NOMO-1 treated with dmso at 0.1 percent for 144 hours (cell line): ENCODE results near the gene MMGT1.

Experiments
- DNase-seq: peaks from one replicate; lab custom pipeline; 2025; ENCODE audit not compliant: unreplicated experiment; lab: John Stamatoyannopoulos, UW

Gene MMGT1

DNA sequence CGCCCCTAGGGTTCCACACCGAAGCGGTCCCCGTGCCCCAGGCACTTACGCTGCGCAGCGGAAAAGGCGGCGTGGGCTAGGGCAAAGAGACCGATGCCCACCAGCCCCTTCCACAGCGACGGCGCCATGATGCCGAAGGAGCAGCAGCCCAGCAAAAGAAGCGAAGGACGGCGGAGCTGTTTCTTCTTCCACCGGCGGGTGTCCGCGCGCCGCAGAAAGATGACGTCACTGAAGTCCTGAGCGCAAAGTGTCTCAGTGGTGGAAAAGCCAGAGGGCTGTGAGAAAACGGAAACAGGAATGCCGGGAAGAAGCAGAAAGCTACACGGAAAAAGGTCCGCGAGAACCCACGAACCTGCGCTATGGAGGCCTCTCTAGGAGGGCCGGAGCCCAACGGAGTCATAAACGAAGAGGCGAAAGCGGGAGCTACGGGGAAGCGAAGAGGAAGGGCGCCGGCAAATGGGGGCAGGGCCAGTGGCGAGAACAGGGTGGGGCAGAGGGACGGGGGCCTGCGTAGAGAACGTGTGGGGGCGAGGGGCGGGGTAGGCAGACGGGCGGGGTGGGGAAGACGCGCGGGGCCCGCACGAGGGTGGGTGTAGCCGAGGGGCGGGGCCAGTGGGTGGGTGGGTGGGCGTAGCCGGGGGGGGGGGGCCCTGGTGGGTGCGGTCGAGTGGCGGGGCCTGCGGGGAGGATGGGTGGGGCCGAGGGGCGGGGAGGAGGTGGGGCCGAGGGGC lies at the start of gene MMGT1:
Gene MMGT1, minus strand, starts transcription at position 441 of the 731 bp plus-strand sequence. Its CDS starts 313 bp downstream, at position 128.
- peak; percentile 82 for DNase-seq

DNA sequence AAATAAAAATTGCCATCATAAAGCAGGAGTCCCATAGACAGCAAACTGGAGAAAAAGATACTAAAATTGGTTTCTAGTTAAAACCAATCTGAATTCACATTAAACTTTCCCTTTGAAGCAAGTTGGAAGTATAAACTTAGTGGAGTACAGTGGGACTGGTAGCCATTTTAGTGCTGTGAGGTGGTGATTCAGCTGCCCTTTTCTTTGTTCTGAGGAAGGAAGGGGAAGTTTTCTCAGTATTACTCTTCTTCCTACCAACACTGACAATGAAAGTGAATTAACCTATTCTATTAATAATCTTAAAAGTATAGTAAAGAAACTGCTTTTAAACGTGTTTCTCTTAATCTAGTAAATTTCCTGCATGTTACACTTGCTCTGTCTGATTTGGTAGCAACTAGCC lies 48.1 kb upstream of the MMGT1 start:
- no peak for DNase-seq

DNA sequence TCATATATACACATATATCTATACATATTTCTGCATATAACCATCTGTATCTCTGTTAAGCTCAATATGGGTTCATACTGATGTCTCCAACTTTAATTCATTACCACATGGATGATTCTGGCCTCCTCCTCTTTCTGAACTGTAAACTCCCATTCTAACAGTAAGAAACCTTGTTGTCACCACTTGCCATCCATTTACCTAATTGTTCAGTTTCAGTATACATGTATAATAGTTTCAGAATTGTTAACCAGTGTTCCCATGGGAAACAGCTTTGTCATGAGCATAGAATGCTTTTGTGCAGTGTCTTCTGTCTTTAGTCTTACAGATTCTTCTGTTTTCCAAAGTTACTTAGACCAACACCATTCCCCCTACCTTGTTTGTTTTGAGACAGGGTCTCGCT lies 47.4 kb upstream of the MMGT1 start:
- DNase-seq: no peak

DNA sequence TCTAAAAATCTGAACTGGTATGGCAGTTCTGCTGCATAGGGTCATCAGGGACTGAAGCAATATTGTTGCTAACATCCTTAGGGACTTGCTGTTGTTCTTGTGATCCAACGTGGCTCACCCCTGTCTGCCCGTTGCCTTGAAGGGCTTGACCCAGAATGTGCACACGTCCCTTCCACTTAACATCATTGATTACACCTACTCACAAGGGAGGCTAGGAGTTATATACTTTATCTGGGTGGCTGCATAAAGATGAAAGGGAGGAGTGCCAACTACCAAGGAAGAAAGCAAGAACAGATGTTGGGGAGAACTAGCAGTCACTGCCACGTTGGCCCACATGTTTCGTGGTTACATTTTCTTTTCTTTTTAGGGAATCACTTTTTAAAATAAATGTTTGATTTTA lies 45.4 kb upstream of the MMGT1 start:
- DNase-seq: no peak

DNA sequence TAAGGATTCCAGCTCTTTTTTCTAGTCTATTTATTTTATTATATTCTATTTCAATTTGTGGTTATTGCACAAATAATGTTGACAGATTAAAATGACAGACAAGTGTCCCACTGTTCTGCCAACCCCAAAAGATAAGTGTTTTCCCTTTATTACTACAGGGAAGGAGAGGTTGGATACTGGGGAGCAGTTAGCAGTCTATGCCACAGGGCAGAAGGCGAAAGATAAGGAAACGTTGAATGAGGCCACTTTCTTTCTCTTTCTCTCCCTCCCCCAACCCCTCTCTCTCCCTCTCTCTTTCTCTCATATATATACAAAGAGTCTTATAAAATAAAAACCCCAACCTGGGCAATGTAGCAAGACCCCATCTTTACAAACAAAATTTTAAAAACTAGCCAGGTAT lies 43.1 kb upstream of the MMGT1 start:
- no peak for DNase-seq

DNA sequence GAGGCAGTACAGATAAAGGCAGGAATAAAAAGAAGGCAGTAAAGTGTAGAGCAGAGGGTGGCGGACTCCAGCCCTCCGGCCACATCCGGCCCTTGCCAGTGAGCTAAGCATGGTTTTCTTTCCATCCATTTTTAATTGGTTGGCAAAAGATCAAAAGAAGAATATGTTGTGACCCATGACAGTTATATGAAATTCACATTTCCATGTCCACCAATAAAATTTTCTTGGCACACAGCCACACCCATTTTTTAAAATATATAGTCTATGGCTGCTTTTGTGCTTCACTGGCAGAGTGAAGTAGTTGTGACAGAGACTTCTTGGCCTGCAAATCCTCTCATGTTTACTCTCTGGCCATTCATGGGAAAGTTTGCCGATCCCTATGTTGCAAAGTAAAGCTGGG lies 41.2 kb upstream of the MMGT1 start:
- DNase-seq: no peak

DNA sequence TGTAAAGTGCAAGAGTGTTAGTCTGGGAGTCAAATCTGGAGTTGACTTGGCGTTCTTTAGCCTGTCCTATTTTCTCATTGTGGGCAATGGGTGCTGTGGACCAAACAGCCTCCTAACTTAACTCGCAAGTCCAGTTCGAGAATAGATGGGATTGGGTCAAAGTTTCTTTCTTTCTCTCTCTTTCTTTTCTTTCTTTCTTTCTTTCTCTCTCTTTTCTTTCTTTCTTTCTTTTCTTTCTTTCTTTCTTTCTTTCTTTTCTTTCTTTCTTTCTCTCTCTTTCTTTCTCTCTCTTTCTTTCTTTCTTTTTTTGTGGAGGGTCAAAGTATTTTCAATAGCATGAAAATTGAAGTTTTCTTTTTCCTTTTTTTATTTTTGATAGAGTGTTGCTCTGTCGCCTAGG lies 14.5 kb upstream of the MMGT1 start:
- DNase-seq: no peak

DNA sequence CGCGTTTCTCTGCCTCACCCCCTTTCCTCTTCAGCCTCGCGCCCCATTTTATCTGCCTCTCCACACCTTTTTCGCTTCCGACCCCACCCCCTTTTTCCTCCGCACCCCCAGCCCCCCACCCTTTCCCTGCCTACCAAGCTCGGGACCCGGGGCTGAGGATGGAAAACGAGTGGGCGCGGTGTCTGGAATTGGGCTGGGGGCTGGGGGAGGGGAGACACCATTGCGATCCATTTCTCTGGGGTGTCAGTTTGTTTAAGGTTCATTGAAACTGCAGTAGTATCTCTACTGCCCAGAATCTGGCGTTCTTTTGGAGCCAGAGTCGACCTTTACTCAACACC lies 12.2 kb upstream of the MMGT1 start:
- no peak for DNase-seq

DNA sequence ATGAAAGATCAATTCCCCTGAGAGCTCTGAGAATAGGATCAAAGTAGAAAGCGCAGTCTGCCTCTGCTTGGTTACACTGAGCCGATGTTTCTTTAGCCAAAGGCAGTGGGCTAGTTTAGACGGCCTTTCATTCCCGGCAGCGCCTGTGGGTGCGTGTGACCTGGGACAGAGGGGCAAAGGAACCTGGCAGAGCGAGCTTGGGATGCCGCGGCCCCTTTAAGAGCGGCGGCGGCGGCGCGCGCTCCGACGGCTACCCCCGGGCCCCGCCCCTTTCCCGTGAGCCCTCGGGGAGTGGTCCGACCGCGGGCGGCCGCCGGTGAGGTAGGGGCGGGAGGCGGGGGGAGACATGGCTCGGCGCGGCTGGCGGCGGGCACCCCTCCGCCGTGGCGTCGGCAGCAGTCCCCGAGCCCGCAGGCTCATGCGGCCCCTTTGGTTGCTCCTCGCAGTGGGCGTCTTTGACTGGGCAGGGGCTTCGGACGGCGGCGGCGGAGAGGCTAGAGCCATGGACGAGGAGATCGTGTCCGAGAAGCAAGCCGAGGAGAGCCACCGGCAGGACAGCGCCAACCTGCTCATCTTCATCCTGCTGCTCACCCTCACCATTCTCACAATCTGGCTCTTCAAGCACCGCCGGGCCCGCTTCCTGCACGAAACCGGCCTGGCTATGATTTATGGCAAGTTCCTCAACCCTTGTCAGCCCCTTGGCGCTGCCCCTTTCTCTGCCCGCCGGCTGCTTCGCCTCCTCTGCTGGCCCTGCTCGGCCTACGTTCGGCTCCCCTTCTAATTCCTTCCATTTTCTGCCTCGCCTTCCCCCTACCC lies 11.6 kb upstream of the MMGT1 start, which contains the start of gene SLC9A6:
Gene SLC9A6, plus strand, starts transcription at position 279 of the 816 bp plus-strand sequence. Its CDS starts 224 bp downstream, at position 503.
- no peak for DNase-seq

DNA sequence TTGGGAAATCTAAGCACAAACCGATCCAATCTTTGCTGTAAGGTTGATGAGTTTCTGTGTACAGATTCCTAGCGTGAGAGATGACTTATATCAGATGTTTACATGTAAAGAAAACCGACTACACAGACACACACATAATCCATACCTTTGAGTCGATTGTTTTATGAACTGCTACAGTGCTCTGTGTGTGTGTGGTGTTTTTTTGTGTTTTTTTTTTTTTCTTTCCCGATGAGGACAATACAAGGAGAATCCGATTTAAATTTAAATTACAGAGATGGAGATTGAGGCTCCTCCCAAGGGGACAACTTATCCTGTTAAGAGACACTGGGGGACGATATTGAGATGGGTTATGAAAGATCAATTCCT lies 11.0 kb upstream of the MMGT1 start:
- no peak for DNase-seq

DNA sequence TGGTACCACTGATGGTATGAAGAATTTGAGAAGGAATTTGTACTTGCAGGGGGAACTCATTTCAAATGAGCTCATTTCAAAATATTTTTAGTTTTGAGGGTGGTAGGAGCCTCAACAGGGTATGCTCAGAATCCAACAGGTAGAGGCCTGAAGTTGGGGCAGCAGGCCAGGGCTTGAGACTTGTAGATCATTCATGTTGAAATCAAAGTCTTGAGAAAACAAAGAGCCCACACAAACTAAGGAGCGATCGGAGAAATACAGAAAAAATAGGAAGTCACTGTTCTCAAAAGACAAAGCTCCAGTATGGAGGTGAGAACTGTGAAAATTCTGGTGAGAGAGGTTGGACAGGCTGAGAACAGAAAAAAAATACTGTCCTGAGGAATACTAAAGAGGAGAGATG lies 10.5 kb upstream of the MMGT1 start:
- no peak for DNase-seq

DNA sequence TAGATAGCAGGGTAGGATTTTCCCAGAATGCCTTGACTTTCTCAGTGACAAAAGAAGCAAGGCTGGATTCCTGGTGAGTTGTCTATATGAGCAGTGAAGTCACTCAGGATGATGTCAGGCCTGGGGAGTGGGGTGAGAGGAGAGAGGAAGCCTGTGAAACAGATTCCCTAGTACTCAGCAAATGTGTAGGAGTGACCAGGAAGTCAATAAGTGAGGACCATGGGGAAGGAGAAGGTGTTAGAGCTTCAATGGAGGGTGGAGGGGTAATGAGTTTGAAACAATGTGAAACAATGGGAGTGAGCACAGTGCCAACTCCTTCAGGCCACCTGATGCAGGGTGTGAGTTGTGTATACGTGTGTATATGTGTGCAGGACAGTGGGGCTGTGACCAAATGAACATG lies 9.1 kb upstream of the MMGT1 start:
- DNase-seq: no peak

DNA sequence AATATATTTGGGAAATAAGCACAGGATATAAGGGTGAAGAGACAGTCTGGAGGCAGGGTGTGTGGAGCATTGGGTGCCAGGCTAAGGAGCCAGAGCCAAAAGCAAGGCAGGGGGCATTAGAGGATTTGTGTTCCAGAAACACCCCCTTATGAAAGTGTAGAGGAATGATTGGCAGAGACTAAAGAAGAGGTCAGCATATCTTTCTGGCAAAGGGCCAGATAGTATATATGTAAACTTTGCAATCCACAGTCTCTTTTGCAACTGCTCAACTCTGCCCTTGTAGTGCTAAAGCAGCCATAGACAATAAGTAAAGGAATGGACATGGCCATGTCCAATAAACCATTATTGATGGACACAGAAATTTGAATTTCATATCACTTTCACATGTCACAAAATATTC lies 7.9 kb upstream of the MMGT1 start:
- no peak for DNase-seq

DNA sequence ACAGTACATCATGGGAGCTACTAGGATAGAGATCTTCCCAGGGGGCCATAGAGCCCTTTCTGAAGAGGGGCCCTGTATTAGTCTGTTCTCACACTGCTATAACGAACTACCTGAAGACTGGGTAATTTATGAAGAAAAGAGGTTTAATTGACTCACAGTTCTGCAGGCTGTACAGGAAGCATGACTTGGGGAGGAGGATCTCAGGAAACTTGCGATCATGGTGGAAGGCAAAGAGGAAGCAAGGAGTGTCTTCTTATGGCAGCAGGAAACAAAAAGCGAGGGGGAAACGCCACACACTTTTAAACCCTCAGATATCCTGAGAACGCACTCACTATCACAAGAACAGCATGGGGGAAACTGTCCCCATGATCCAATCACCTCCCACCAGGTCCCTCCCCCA lies 7.2 kb upstream of the MMGT1 start:
- DNase-seq: no peak

DNA sequence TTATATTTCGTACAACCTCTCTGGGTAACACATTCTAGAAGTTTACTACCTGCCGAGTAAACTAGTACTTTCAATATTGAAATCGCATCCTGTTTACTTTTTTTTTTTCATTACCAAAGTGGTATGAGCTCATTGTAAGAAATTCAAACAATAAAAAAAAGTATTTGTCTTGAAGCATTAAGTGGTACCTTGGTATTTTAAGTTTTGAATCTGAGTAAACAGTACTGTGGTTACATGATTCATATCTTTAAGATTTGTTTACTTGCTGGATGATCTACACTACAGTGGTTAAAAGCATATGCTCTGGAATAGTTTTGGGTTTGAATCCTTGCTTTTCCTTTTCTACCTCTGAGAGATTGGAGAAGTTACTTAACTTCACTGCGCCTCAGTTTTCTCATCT lies 3.8 kb upstream of the MMGT1 start:
- DNase-seq: no peak

DNA sequence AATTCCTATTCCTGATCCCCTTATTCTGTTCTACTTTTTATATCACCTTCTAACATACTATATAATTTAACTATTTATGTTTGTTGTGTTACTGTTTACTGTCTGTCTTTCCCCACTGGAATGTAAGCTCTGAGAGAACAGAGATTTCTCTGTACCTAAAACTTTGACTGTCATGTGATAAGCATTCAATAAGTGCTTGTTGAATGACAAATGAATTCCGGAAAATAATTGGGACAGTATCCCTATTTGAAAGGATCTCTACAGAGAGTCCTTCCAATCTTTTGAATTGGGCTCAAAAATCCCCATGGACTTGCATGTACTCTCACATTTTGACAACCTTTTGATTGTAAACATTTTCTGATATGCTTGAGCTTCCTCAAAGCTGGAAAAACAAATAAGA lies 1.6 kb upstream of the MMGT1 start:
- no peak for DNase-seq

DNA sequence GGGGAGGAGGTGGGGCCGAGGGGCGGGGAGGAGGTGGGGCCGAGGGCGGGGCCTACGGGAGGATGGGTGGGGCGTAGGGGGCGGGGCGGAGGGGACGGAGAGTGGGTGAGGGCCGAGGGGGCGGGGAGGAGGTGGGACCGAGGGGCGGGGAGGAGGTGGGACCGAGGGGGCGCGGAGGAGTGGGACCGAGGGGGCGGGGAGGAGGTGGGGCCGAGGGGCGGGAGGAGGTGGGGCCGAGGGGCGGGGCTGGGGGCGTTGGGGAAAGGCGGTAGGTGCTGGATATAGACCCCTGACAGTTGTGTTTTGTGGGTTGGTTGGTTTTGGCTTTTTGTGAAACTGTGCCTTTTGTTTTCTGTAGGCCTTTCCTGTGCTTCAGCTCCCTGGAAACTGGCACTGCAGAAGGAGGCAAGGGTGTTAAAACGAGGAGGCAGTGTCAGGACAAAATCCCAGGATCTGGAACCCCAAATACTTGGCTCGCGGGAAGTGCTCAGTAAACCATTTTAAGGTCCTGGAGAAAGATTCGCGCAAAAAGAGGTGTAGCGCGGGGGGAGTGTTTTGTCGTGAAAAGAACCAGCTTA lies 580 bp upstream of the MMGT1 start:
- no peak for DNase-seq

DNA sequence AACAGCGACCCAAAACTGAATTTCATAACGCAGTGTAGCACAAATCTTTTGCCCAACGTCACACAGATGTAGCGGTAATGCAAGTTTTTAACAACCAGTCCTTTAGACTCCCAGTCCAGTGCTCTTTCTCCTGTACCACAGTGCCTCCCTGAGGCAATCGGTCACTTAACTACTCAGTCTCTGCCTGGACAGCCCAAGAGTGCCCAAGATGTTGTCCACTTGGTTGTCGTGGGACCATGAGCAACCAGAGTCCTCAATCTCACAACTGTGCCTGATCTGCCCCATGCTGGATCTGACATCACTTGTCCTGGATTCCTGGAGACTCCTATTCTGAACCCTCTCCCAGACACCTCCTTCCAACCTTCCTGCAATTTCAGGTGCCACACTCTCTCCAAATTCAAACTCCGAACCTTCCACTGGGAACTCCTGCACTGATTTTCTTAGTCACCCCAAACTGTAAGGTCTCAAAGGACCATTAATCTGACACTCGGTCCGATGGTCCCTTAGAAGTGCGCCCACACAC lies 702 bp downstream of the MMGT1 start:
- no peak for DNase-seq

DNA sequence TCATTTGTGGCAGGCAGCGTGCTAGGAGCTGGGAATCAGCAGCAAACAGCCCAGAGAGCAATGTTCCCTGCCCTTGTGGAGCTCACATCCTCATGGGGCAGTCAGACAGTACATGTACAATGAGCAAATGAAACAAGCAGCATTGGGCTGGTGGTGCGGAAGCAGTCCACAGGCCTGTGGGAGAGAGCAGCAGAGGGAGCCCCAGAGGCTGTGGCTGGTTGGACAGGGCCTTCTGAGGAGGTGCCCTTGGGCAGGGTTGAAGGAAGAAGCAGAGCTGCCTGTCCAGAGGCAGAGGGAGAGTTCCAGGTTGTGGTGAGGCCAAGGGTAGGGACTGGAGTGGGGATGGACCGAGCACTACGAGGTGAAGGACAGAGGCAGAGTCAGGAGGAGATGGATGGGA lies 22.5 kb downstream of the MMGT1 start:
- no peak for DNase-seq

DNA sequence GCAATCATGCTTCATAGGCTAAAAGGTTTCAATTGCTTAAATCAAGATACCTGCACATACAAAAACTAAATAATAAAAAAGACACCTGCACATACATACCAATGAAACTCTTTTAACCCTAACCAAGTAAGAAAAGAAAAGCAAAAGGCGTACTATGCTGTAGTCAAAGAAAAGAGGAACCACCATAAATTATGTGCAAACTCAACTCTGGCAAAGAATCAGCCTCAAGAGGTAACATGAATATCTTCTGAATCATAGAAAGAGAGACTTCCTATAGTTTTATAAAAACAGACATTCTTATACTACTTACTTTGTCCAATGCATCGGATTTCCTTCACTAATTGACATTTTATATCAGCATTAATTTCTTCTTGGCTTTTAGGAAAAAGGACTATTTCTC lies 29.3 kb downstream of the MMGT1 start:
- DNase-seq: peak; percentile 8

DNA sequence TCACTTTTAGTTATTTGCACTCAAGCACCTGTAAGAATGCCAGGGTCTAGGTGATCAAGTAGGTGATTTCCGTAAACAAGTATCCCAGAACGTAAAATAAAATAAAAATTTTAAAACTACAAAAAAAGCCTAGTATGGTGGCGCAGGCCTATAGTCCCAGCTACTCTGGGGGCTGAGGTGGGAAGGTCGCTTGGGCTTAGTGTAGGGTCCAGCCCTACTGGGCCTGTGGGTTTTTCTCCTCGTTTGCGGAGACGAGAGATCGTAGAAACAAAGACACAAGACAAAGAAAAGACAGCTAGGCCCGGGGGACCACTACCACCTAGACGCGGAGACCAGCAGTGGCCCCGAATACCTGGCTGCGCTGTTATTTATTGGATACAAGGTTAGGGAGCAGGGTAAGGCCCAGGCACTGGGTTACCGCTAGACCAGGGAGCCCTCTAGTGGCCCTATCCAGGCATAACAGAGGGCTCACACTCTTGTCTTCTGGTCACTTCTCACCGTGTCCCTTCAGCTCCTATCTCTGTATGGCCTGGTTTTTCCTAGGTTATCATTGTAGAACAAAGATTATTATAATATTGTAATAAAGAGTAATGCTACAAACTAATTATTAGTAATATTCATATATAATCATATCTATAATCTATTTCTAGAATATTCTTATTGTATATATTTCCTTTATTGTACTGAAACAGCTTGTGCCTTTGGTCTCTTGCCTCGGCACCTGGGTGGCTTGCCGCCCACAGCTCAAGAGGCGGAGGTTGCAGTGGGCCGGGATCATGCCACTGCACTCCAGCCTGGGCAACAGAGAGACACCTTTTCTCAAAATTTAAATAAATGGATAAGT lies 41.9 kb downstream of the MMGT1 start:
- DNase-seq: peak; percentile 16
